Lung microvascular endothelial cell (primary cell): ENCODE measurements around the gene GON4L. TPM values are rescaled to one million over a fixed set of nuclear protein-coding genes. Genes with fewer than 3 reads are reported as not detected.
"Not testable (repeated sequence)": the region's sequence is repeated elsewhere in the genome, so short reads cannot be mapped to it uniquely, and the experiment has no call there.

Source experiments
- DNase-seq, 2 donors: peaks; one replicate each; pipeline versions ENCODE4 v3.0.0 to v3.0.0-alpha.2; 2010; ENCODE audit warnings: low read depth in 2 of 2
- total RNA-seq: library from RNA; depleted of rRNA; stranded (reverse); fragments of >200 nt; gene quantifications from 2 replicates; pipeline ENCODE4 v1.2.1, GENCODE V29; 2014

GON4L gene
- total RNA-seq, 1 donor from 2014 or later, result 27.4 TPM

DNA sequence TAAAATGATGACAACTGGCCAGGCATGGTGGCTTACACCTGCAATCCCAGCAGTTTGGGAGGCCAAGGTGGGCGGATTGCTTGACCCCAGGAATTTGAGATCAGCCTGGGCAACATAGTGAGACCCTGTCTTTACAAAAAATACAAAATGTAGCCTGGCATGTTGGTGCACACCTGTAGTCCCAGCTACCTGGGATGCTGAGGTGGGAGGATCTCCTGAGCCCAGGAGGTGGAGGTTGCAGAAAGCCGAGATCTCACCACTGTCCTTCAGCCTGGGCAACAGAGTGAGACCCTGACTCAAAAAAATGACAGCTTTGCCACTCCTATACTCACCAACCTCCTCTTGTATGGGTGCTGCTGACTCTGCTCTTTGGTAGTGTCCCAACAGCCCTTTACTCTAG lies 20.9 kb upstream of the GON4L start:
- DNase-seq, result no peak

DNA sequence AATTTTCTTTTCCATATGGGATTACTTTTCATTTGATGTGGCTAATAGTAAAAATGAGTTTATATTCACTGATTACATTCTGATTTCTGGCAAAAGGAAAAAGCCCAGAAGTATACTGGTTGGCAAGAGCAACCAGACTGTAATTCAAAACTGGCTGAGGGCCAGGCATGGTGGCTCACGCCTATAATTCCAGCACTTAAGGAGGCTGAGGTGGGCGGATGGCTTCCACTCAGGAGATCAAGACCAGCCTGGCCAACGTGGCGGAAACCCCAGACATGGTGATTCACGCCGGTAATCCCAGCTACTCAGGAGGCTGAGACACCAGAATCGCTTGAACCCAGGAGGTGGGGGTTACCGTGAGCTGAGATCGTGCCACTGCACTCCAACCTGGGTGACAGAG lies 16.8 kb upstream of the GON4L start:
- DNase-seq, result peak; percentile 12 to 84

DNA sequence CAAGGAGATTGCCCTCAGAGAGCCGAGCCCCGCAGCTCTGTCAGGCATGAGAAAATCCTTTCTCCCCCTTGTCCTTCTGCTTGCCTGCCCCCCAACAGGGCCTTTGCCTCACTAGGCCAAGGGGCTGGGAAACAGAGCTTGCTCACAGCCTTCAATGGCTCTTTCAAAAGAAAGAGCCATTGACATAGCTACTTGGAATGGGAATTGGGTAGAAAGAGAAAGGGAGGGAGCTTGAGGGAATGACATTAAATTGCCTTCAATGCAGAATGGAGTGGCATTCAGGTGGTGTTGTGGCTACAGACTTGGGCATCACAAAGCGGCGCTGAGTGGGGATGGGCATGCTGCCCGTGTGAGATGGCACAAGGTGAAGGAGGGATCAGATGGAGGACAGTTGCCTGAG lies 15.5 kb upstream of the GON4L start:
- DNase-seq, result no peak

DNA sequence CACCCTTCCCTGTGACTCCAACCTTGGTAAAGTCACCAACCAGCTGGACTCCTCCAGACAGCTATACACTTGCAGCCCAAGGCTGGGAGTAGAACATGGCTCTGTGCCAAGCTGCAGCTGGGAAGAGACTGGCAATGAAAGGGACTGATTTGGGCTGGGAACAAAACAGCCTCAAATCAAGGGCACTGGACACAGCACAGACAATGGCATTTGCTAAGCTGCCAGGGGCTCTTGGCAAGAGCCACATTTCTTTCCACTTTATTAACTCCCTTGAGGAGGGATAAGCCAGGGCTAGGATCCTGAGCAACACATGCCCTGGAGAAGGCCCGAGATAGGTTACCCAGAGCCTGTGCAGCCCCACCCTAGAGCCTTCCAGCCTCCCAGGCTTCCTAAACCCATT lies 14.4 kb upstream of the GON4L start:
- peak in 1 of 2 donors; percentile 25 for DNase-seq

DNA sequence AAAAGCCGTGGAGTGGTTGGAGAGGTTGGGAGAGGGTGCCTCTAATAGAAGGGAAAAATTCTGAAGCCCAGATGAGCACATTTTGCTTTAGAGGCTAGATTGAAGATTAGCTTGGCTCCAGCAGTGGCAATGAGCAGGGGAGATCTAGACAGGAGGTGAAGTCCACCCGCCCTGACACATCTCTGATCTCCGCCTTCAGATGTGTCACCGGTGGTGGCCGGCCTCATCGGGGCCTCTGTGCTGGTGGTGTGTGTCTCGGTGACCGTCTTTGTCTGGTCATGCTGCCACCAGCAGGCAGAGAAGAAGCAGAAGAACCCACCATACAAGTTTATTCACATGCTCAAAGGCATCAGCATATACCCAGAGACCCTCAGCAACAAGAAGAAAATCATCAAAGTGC lies 10.8 kb upstream of the GON4L start:
- no peak for DNase-seq

DNA sequence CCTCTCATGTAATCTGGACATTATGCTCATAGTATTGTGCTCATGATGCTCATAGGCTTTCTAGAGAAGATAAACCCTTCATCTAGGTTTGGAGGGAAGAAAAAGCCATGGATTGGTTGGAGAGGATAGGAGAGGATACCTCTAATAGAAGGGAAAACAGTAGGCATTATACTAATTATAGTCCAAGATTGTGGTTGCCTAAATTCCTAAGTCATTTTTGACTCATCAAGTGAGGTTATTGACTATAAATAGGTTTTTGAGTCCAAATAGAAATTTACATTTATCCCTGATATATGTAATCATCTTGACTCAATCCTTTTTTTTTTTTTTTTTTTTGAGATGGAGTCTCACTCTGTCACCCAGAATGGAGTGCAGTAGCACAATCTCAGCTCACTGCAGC lies 7.4 kb upstream of the GON4L start:
- no peak for DNase-seq

DNA sequence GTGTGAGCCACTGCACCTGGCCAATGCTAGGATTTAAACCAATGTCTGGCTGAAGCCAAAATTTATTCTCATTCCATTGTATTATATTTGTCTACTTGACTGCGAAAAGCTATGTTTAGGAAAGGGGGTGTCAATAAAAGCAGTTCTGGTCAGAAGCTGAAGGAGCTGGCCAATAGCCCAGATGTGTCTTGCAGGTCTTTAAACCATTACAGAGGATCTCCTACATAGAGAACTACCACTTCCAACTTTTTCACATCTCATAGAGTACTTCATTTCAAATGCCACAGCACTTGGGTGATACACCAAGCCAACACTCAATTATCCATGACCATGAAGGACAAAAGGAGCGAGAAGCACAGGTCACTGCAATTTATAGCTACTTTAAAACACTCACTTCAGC lies 4.9 kb upstream of the GON4L start:
- DNase-seq, result no peak

DNA sequence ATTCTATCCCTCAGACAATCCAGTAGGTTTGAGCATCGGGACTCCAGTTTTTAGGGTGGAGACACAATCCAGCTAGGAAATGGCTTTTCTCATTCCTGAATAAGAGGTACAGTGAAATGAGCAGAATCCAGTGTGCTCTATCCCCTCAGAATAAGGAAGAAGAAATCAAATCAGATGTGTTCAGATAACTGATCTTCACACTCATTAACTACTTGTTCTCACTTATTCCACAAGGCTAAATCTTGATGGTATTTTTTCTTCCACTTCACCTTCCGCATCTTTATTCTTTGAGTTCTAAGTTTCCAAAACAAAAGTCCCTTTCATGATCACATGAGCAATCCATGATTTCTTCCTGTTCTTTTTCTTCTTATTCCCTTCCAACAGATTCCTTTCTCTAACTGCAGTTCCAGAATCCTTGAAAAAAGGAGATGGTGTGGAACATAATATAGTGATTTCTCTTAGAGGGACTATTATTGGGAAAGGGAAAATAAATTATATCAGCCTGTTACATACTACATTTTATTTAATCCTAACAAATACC lies 4.0 kb upstream of the GON4L start:
- no peak for DNase-seq

DNA sequence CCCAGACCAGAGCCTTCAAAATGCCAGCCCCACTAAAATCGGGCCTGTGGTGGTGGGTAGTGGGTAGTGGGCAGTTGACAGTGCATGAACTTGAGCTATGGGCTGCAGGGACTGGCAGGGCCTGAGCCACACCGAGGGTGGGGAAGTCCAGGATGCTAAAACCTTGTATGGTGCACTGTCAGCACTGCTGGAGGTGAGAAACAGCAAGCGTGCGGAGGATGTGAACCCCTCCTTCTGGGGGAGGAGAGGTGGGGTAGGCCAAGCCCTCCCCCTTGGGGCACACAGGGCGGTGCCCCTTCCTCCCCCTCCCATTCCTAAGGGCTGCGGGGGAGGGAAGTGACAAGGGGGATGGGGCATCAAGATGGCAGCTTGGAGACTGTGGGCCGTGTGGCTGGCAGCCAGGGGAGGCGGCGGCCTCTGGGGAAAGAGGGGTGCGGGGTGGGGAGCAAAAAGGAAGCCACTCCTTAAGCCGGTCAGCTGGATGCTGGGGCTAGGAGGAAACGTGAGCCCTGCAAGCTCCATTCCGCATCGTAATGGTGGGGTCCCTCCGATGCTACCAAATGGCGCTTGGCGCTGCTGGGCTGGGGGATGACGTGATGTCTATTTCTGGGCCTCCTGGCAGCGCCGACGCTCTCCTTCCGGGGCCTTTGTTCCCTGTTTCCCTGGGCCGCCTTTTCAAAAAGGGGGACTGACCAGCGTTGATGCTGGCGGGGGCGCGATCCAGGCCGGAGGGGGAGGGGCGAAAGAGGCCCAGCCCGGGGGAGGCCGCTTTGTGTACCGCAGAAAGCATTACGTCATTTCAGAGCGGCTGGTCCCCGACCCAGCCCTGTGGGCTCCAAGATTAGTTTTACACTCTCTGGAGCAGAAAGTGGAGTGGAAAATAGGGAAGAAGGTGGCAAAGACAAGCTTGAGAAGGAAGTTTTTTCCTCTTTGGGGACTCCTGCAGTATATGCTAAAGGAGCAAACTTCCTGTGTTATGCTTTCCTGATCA lies 3.2 kb upstream of the GON4L start:
- DNase-seq, result peak; percentile 76 to 81

DNA sequence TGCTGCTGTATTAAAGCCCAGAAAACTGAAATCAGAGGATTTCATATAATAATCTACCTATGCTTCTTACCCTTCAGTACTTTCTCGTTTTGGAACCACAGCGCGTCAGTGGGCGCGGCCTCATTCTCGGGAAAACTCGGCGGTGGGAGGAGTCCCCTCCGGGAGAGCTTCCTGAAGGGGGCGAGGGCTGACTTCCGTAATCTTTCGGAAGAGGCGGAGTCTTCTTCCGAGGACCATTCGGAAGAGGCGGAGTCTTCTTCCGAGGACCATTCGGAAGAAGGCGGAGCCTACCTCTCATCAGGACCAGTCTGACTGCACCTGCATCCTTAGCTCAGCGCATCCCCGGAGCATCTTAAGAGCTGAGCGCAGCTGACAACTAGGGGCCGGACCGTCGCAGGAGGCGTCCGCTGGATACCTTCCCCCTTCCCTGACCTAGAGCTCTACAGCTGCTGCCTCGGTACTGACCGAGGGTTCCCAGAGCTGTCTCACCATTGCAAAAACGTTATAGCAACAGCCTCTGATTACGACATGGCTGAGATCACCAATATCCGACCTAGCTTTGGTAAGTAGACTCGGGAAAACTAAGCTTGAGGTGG lies 2.3 kb upstream of the GON4L start, which contains the start of gene SYT11:
Gene SYT11, plus strand, starts transcription at position 334 of the 596 bp plus-strand sequence. Its CDS starts 195 bp downstream, at position 529.
- peak; percentile 95 for DNase-seq

DNA sequence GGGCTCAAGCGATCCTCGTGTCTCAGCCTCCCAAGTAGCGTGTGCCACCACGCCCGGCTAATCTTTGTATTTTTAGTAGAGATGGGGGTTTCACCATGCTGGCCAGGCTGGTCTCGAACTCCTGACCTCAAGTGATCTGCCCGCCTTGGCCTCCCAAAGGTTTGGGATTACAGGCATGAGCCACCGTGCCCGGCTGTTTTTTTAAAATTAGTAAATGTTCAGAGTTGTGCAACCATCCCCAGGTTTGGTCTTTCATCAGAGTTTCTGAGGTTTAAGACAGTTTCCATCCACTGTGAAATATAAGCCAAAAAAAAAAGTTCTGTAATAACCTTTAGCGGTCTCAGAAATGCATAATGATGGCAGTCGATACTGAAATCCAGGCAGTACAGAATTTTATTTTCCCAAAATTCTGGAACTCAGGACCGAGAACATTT lies 1.8 kb upstream of the GON4L start:
- DNase-seq, result no peak

DNA sequence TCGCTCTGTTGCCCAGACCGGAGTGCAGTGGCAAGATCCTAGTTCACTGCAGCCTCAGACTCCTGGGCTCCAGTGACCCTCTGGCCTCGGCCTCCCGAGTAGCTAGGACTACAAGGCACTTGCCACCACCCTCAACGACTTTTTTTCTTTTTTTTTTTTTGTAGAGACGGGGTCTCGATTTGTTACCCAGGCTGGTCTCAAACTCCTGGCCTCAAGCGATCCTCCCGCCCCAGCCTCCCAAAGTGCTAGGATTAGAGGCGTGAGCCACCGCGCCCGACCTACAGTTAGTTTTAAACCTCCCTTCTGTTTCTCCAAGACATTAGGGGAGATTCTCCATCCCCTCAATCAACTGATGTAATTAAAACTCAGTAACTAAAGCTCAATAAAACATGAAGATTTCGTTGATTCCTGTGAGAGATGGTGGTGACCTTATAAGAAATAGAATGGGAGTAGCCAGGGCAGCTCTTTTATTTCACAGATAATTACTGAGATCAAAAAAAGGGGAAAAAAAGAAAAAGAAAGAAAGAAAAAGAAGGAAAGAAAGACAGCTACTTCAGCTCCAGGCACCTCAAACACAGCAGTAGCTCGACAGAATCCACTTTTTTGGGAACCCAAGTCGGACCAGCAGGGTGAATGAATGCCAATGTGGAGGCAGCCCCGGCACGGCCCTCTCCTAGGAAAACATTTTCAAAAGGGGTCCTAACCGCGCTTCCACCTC lies 598 bp downstream of the GON4L start:
- DNase-seq, result no peak

DNA sequence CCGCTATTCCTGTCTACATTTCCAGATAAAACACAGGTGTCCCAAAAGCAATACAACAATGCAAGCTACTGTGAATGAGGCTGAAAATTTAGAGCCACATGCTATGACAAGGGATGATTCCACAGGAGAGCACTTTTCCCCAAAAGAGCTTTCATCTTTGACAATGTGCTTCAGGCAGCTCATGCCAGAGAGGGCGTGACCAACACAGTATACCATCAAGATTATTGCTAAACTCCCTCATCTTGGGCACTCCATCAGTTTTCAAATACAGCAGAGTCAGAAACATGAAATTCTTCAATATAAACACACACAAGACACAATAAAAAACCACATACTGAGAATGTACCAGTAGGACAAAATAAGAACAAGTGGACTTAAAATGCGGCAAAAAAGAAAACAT lies 6.7 kb downstream of the GON4L start:
- peak in 1 of 2 donors; percentile 11 for DNase-seq

DNA sequence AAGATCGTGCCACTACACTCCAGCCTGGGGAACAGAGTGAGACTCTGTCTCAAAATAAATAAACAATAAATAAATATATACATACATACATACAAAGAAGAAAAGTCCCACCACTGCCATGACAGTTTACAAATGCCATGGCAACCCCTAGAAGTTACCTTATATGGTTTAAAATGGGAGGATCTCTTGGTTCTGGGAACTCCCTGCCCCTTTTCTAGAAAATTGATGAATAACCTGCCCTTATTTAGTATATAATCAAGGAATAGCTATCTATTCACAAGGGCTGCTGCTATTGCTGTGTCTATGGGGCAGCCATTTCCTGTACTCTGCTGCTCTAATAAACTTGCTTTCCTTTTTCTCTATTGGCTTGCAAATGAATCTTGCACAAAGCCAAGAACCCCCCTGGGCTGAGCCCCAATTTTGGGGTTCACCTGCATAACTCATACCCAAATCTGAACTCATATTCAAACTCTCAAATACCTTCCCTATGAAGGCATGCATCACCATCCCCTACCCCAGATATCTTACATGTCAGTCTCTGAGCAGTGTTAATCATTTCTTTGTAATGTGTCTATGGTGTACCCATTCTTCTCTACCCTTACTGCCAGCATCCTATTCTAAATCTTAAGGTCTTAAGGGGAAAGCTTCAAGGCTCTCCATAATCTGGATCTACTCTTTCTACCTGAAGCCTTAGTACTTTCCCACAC lies 9.0 kb downstream of the GON4L start:
- DNase-seq, result peak; percentile 6 to 9

DNA sequence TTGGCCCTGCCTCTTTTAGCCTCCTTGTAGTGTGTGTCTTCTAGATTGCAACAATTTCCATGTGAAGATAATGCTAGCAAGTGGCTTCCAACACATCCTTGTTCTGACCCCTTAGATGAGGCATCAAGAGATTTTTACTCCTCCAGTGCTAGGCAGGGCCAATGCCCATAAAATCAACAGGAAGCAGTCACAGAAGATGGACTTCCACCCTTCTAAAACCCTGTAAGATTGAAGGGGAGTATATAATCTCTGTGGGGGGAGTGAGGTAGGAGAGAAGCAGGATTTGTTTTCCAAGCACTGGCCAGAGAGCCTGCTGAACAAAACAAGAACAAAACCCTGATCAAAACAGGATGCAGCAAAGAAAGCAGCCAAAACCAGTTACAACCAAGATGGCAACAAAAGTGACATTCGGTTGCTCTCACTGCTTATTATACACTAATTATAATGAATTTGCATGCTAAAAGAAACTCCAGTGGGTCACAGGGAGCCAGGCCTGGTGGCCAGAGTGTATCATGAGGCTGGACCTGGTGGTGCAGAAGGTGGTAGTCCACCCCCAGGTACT lies 12.1 kb downstream of the GON4L start:
- peak; percentile 12 to 29 for DNase-seq

DNA sequence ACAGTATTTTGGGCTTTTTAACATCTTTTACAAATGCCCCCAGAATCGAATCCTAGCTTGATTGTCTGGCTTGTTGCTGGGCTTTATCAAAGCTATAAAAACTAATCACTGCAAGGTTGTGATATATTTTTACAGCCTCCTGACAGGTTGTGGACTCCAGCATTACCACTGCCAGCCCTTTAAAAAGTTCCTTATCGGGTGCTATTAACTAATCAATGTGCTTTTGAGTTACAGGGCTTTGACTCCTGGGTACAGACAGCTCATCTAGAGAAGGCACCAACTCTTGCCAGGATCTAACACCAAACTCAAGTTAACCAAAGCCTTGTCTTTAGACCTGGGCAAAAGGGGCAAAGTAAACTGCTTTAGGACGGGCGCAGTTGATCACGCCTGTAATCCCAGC lies 16.6 kb downstream of the GON4L start:
- no peak for DNase-seq

DNA sequence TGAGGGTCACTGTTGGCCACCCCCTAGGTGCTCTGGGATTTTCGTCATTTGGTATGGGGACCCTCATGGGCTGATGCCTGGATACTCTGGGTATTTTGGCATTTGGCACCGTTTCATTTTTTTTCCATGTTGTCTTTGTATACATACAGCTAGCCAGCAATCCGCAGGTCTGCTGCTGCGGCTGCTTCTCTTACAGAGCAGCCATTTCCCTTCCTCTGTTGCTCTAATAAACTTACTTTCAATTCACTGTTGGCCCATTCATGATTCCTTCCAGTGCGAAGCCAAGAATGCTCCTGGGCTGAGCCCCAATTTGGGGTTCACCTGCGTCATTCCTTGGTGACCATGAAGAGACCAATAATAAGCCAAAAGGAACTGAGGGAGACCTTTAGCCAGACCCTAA lies 21.5 kb downstream of the GON4L start:
- DNase-seq, result no peak

DNA sequence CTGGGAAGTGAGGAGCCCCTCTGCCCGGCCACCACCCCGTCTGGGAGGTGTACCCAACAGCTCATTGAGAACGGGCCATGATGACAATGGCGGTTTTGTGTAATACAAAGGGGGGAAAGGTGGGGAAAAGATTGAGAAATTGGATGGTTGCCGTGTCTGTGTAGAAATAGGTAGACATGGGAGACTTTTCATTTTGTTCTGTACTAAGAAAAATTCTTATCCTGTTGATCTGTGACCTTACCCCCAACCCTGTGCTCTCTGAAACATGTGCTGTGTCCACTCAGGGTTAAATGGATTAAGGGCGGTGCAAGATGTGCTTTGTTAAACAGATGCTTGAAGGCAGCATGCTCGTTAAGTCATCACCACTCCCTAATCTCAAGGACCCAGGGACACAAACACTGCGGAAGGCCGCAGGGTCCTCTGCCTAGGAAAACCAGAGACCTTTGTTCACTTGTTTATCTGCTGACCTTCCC lies 22.1 kb downstream of the GON4L start:
- DNase-seq, result not testable (repeated sequence)

DNA sequence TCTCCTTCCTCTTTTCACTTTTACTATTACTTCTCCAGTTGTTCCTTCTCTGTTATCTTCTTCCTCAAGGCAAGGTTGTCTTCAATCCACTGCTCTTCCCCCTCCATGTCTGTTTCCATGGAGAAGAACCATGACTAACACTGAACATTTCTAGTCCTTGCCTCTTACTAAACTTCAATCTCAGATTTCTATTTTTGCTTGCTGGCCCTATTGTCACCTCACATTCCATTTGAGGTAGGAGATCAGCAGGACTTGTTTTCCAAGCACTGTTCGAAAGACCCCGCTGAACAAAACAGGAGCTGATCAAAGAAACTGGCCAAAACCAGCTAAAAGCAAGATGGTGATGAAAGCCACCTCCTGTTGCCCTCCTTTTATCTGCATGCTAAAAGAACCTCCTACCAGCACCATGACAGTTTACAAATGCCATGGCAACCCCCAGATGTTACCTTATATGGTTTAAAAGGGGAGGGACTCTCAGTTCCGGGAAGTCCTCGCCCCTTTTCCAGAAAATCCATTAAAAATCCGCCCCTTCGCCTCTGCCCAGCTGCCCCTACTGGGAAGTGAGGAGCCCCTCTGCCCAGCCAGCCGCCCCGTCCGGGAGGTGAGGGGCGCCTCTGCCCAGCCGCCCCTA lies 22.6 kb downstream of the GON4L start:
- DNase-seq, result peak; percentile 13 to 17

DNA sequence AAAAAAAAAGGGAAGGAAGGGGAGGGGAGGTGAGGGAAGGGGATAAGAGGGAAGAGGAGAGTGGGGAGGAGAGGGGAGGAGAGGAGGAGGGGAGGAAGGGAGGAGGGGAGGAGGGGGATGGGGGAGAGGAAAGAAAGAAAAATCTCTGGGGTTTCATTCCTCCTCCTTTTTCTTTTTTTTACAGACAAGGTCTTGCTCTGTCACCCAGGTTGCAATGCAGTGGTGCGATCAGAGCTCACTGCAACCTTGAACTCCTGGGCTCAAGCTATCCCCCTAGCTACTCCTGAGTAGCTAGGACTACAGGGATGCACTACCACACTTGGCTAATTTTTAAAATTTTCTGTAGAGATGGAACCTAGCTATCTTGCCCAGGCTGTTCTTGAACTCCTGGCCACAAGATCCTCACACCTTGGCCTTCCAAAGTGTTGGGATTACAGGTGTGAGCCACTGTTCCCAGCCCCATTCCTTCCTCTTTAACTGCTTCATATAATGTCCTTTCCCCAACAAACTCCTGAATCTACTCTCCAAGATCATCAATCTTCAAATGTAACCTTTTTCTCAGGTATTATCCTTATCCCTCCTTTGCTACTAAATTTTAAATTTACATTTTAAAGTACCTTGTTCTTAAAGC lies 23.2 kb downstream of the GON4L start:
- DNase-seq, result no peak
